ENCODE results near the gene BMS1.
"Not testable (repeated sequence)": the region's sequence is repeated elsewhere in the genome, so short reads cannot be mapped to it uniquely, and the experiment has no call there.

Gene BMS1

GRCh38 chr10:42782446-42783180 is at the start of gene BMS1:
Gene BMS1 (plus strand): TSS chr10:42782795. CDS start chr10:42784395, 1,600 bp downstream.
- DNase-seq (ENCODE audit: low read depth), result peak; percentile 84

- no peak for DNase-seq (ENCODE audit: low read depth)
These were observed 48.1 kb upstream of the BMS1 start for GRCh38 chr10:42734536-42734935.

GRCh38 chr10:42738679-42739078 is 43.9 kb upstream of the BMS1 start:
- no peak for DNase-seq (ENCODE audit: low read depth)

GRCh38 chr10:42741536-42741935 is 41.1 kb upstream of the BMS1 start:
- DNase-seq (ENCODE audit: low read depth), result not testable (repeated sequence)

- DNase-seq (ENCODE audit: low read depth), result no peak
These were observed 38.9 kb upstream of the BMS1 start for GRCh38 chr10:42743697-42744096.

- no peak for DNase-seq (ENCODE audit: low read depth)
These were observed 38.4 kb upstream of the BMS1 start for GRCh38 chr10:42744134-42744701.

GRCh38 chr10:42753126-42753506 is 29.5 kb upstream of the BMS1 start:
- DNase-seq (ENCODE audit: low read depth), result peak; percentile 18

GRCh38 chr10:42753507-42754154 is 29.0 kb upstream of the BMS1 start:
- no peak for DNase-seq (ENCODE audit: low read depth)

- DNase-seq (ENCODE audit: low read depth), result no peak
These were observed 28.2 kb upstream of the BMS1 start for GRCh38 chr10:42754155-42755027.

- no peak for DNase-seq (ENCODE audit: low read depth)
These were observed 27.6 kb upstream of the BMS1 start for GRCh38 chr10:42755028-42755451.

GRCh38 chr10:42755556-42756093 is 27.0 kb upstream of the BMS1 start:
- no peak for DNase-seq (ENCODE audit: low read depth)

- no peak for DNase-seq (ENCODE audit: low read depth)
These were observed 14.7 kb upstream of the BMS1 start for GRCh38 chr10:42767906-42768305.

- DNase-seq (ENCODE audit: low read depth), result no peak
These were observed 13.9 kb upstream of the BMS1 start for GRCh38 chr10:42768581-42769152.

- no peak for DNase-seq (ENCODE audit: low read depth)
These were observed 13.4 kb upstream of the BMS1 start for GRCh38 chr10:42769173-42769572.

GRCh38 chr10:42769673-42770072 is 12.9 kb upstream of the BMS1 start:
- no peak for DNase-seq (ENCODE audit: low read depth)

- DNase-seq (ENCODE audit: low read depth), result no peak
These were observed 5.9 kb upstream of the BMS1 start for GRCh38 chr10:42776681-42777080.

- no peak for DNase-seq (ENCODE audit: low read depth)
These were observed 2.1 kb upstream of the BMS1 start for GRCh38 chr10:42780456-42780855.

- DNase-seq (ENCODE audit: low read depth), result no peak
These were observed 626 bp upstream of the BMS1 start for GRCh38 chr10:42781893-42782445.

- DNase-seq (ENCODE audit: low read depth), result peak; percentile 60
These were observed 570 bp downstream of the BMS1 start for GRCh38 chr10:42783181-42783549.

GRCh38 chr10:42785759-42786158 is 3.2 kb downstream of the BMS1 start:
- DNase-seq (ENCODE audit: low read depth), result no peak

- peak; percentile 28 for DNase-seq (ENCODE audit: low read depth)
These were observed 8.2 kb downstream of the BMS1 start for GRCh38 chr10:42790835-42791234.

All from non-pigmented ciliary epithelial cell (primary cell).